KG1 (cell line): ENCODE measurements around the gene SRM.
"Not testable (repeated sequence)": the region's sequence is repeated elsewhere in the genome, so short reads cannot be mapped to it uniquely, and the experiment has no call there.

Experiments
- DNase-seq: peaks from one replicate; lab custom pipeline; 2025; lab: John Stamatoyannopoulos, UW

The SRM gene

GRCh38 chr1:11064942-11065341 lies 5.1 kb upstream of the SRM start:
- DNase-seq, result no peak

- DNase-seq, result not testable (repeated sequence)
Measured at GRCh38 chr1:11063937-11064537, 4.2 kb upstream of the SRM start.

- DNase-seq, result no peak
Measured at GRCh38 chr1:11062965-11063401, 3.2 kb upstream of the SRM start.

GRCh38 chr1:11061652-11062365 lies 2.0 kb upstream of the SRM start:
- DNase-seq, result no peak

GRCh38 chr1:11059155-11059967 lies 457 bp downstream of the SRM start:
- no peak for DNase-seq

- no peak for DNase-seq
Measured at GRCh38 chr1:11058595-11059154, 1.1 kb downstream of the SRM start.

GRCh38 chr1:11058026-11058425 lies 1.8 kb downstream of the SRM start:
- DNase-seq, result no peak

GRCh38 chr1:11057477-11057876 lies 2.3 kb downstream of the SRM start:
- DNase-seq, result no peak

- DNase-seq, result no peak
Measured at GRCh38 chr1:11056504-11056903, 3.3 kb downstream of the SRM start.

GRCh38 chr1:11055676-11056075 lies 4.1 kb downstream of the SRM start:
- DNase-seq, result no peak

GRCh38 chr1:11054666-11055065 lies 5.2 kb downstream of the SRM start:
- no peak for DNase-seq

- DNase-seq, result no peak
Measured at GRCh38 chr1:11054181-11054580, 5.6 kb downstream of the SRM start.

GRCh38 chr1:11053758-11054137 lies 6.1 kb downstream of the SRM start:
- DNase-seq, result no peak

- no peak for DNase-seq
Measured at GRCh38 chr1:11052839-11053757, 6.7 kb downstream of the SRM start.

GRCh38 chr1:11051781-11052511 lies 7.9 kb downstream of the SRM start:
- no peak for DNase-seq

- not testable (repeated sequence) for DNase-seq
Measured at GRCh38 chr1:11051121-11051520, 8.7 kb downstream of the SRM start.

GRCh38 chr1:11046625-11047365 lies 13.0 kb downstream of the SRM start, which contains the start of gene MASP2:
MASP2 (minus strand) TSS chr1:11047239; CDS start chr1:11047207, 32 bp downstream.
- DNase-seq, result no peak

GRCh38 chr1:11046270-11046566 lies 13.6 kb downstream of the SRM start:
- no peak for DNase-seq

GRCh38 chr1:11045428-11046269 lies 14.2 kb downstream of the SRM start:
- DNase-seq, result no peak
